ENCODE results near the gene SERPINI2.

- no peak for TF ChIP-seq CTCF (IDR thresholded peaks at IDR 0.05)
- no peak for TF ChIP-seq POLR2A (IDR thresholded peaks at IDR 0.05)
Observed at GRCh38 chr3:167437428-167438139, 36.3 kb downstream of the SERPINI2 start.

Data from lower leg skin (tissue), 3 donors.